22Rv1 (cell line): ENCODE results near the gene YTHDC2.
"Not testable (repeated sequence)": the region's sequence is repeated elsewhere in the genome, so short reads cannot be mapped to it uniquely, and the experiment has no call there.

Experiments
- H3K27ac ChIP-seq: fragments of 450-650 bp; 2 replicates; pipeline ENCODE4 v1.5.1; 2017
- ZFX ChIP-seq: fragments of 450-650 bp; IDR thresholded peaks from 2 replicates; pipeline ENCODE4 v1.6.1; 2017; ENCODE audit warnings: antibody characterized with exemption, borderline replicate concordance
- TF ChIP-seq, protein P1 (sequence below): fragments of 450-650 bp; IDR thresholded peaks from 2 replicates; pipeline ENCODE4 v1.5.1; 2017; ENCODE audit warnings: mild to moderate bottlenecking

The YTHDC2 gene

DNA sequence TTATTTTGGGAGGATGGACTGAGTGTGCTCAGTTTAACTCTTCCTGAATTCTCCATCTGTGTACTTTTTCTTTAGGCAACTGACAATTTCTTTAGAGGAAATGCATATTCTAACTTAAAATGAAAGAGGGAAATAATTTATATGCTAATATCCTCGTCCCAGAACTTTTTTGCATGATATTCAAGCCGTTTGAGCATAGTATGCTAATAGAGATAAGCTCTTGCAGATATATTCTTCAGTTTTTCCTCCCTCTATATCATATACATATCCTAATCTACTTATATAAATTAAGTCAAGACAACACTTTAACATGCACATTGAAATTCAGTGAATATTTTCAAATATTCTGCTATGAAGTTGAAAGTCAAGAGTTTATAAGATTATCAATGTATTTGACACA, 84.7 kb downstream of the YTHDC2 start:
- TF ChIP-seq ZFX, result no peak
- TF ChIP-seq, protein P1, sequence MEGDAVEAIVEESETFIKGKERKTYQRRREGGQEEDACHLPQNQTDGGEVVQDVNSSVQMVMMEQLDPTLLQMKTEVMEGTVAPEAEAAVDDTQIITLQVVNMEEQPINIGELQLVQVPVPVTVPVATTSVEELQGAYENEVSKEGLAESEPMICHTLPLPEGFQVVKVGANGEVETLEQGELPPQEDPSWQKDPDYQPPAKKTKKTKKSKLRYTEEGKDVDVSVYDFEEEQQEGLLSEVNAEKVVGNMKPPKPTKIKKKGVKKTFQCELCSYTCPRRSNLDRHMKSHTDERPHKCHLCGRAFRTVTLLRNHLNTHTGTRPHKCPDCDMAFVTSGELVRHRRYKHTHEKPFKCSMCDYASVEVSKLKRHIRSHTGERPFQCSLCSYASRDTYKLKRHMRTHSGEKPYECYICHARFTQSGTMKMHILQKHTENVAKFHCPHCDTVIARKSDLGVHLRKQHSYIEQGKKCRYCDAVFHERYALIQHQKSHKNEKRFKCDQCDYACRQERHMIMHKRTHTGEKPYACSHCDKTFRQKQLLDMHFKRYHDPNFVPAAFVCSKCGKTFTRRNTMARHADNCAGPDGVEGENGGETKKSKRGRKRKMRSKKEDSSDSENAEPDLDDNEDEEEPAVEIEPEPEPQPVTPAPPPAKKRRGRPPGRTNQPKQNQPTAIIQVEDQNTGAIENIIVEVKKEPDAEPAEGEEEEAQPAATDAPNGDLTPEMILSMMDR, result no peak
- H3K27ac ChIP-seq, result no peak overlapping the region

GRCh38 chr5:113598926-113599325, 85.4 kb downstream of the YTHDC2 start:
- no peak overlapping the region for H3K27ac ChIP-seq
- no peak for TF ChIP-seq ZFX
- TF ChIP-seq, protein P1, result no peak

GRCh38 chr5:113600255-113600905, 86.9 kb downstream of the YTHDC2 start:
- no peak for TF ChIP-seq ZFX
- TF ChIP-seq, protein P1, result no peak
- H3K27ac ChIP-seq, result no peak overlapping the region

DNA sequence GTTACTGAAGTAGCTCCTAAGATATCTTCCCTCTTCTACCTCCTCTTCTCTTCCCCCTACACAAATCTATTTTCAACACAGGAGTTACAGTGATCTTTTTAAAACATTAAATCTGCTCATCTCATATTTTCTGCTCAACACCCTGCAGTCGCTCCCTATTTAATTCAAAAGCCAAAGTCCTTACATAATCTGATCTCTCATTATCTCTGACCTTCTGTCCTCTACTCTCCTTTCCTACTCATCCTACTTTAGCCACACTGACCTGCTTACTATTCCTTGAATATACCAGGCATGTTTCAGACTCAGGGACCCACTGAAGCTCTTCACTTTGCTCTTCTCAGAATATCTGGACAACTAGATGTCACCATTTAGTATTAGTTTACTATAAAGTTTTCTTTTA, 87.9 kb downstream of the YTHDC2 start:
- H3K27ac ChIP-seq, result no peak overlapping the region
- TF ChIP-seq ZFX, result no peak
- TF ChIP-seq, protein P1, result no peak

GRCh38 chr5:113603246-113603645, 89.8 kb downstream of the YTHDC2 start:
- not testable (repeated sequence) for H3K27ac ChIP-seq

GRCh38 chr5:113606298-113607134, 93.0 kb downstream of the YTHDC2 start:
- TF ChIP-seq ZFX, result no peak
- TF ChIP-seq, protein P1, result peak; percentile 75
- H3K27ac ChIP-seq, result no peak overlapping the region

GRCh38 chr5:113607361-113607760, 93.9 kb downstream of the YTHDC2 start:
- H3K27ac ChIP-seq, result no peak overlapping the region
- TF ChIP-seq, protein P1, result no peak
- no peak for TF ChIP-seq ZFX
